Panc1 (cell line): ENCODE measurements around the gene DCUN1D4. TPM values are rescaled to one million over a fixed set of nuclear protein-coding genes. Genes with fewer than 3 reads are reported as not detected.
"Not testable (repeated sequence)": the region's sequence is repeated elsewhere in the genome, so short reads cannot be mapped to it uniquely, and the experiment has no call there.

Experiments
- ATAC-seq: fragments of 200-7000 bp; cut with Tn5 transposase; 2 replicates; pipeline ENCODE4 v1.9.1; 2020; ENCODE audit warnings: mild to moderate bottlenecking, moderate library complexity
- BruUV-seq: library from RNA; stranded (reverse); fragments of 400-500 nt; replicated peaks from 2 replicates; lab custom pipeline; 2021; lab: Mats Ljungman, UMichigan
- CTCF ChIA-PET: fragments of 300-600 bp; sonication (Branson Sonifier 250); formaldehyde crosslinking; loops from one replicate; lab custom pipeline; 2022; ENCODE audit warnings: antibody characterized with exemption; lab: Charles Lee
- POLR2A ChIA-PET: fragments of 300-600 bp; sonication (Branson Sonifier 250); formaldehyde crosslinking; loops from one replicate; lab custom pipeline; 2022; ENCODE audit warnings: antibody characterized with exemption; lab: Charles Lee
- DNase-seq: peaks from one replicate; pipeline ENCODE4 v3.0.0-alpha.2; 2010; ENCODE audit warnings: low read depth, low spot score
- H3K27ac ChIP-seq: 2 replicates; pipeline ENCODE4 v1.5.1; 2011; ENCODE audit warnings: mild to moderate bottlenecking, low read length, inconsistent platforms
- H3K27me3 ChIP-seq: fragments of 200-500 bp; sonication (Bioruptor generic); 2 replicates; pipeline ENCODE4 v1.6.0; 2014; ENCODE audit warnings: low read length, inconsistent platforms; ENCODE audit not compliant: control insufficient read depth, insufficient read depth
- H3K36me3 ChIP-seq: fragments of 200-500 bp; sonication (Bioruptor generic); 2 replicates; pipeline ENCODE4 v1.5.1; 2014; ENCODE audit warnings: inconsistent platforms, mild to moderate bottlenecking, low read length, moderate library complexity; ENCODE audit not compliant: control insufficient read depth, insufficient read depth
- H3K4me1 ChIP-seq: 2 replicates; pipeline ENCODE4 v1.5.1; 2011; ENCODE audit warnings: inconsistent platforms, mild to moderate bottlenecking, low read length, moderate library complexity; ENCODE audit not compliant: control insufficient read depth, insufficient read depth
- H3K4me3 ChIP-seq, 2 experiments: 2 replicates each; pipeline ENCODE4 v1.5.1; 2011 to 2012; ENCODE audit warnings: low read depth in 2 of 2, low read length in 2 of 2, mild to moderate bottlenecking in 2 of 2, inconsistent platforms in 1 of 2, moderate library complexity in 1 of 2
- H3K9me3 ChIP-seq: fragments of 200-500 bp; sonication (Bioruptor generic); 2 replicates; pipeline ENCODE4 v1.5.1; 2014; ENCODE audit warnings: low read depth, mild to moderate bottlenecking, inconsistent platforms, low read length, moderate library complexity; ENCODE audit not compliant: control insufficient read depth, insufficient read depth
- POLR2AphosphoS5 ChIP-seq: IDR thresholded peaks from 2 replicates; pipeline ENCODE4 v1.6.1; 2012; ENCODE audit warnings: mild to moderate bottlenecking, low read depth, low read length, moderate library complexity
- REST ChIP-seq, 2 experiments: IDR thresholded peaks; 2 replicates each; pipeline ENCODE4 v1.6.1; 2011 to 2012; ENCODE audit warnings: low read depth in 2 of 2, control low read depth in 1 of 2, low read length in 1 of 2, mild to moderate bottlenecking in 1 of 2, moderate library complexity in 1 of 2; ENCODE audit not compliant: insufficient read depth in 1 of 2
- SIN3A ChIP-seq: IDR thresholded peaks from 2 replicates; pipeline ENCODE4 v1.6.1; 2012; ENCODE audit warnings: low read depth, mild to moderate bottlenecking, low read length, moderate library complexity, borderline replicate concordance; ENCODE audit not compliant: insufficient read depth
- TCF7L2 ChIP-seq: IDR thresholded peaks from 2 replicates; pipeline ENCODE4 v1.6.1; 2011; ENCODE audit warnings: mild to moderate bottlenecking, low read depth, low read length, inconsistent platforms
- in situ Hi-C: cut with HindIII; loops from 2 replicates; pipeline ENCODE4 v1.10.0; 2016; ENCODE audit warnings: low sequenced_read_pairs, low pct_unique_long_range_greater_than_20kb
- intact Hi-C: fragments of 100-400 bp; cut with micrococcal nuclease; formaldehyde crosslinking; loops from one replicate; pipeline ENCODE4 v1.10.0; 2022; ENCODE audit not compliant: unreplicated experiment
- total RNA-seq: library from RNA; stranded (reverse); gene quantifications from one replicate; pipeline ENCODE4 v1.2.1, GENCODE V29; 2021; ENCODE audit not compliant: unreplicated experiment
- TF ChIP-seq, protein P1 (sequence below): fragments of 450-650 bp; IDR thresholded peaks from 2 replicates; pipeline ENCODE4 v1.5.1; 2017; ENCODE audit warnings: mild to moderate bottlenecking

The DCUN1D4 gene
- total RNA-seq, 1 experiment from 2014 or later = 64.6 TPM

DNA sequence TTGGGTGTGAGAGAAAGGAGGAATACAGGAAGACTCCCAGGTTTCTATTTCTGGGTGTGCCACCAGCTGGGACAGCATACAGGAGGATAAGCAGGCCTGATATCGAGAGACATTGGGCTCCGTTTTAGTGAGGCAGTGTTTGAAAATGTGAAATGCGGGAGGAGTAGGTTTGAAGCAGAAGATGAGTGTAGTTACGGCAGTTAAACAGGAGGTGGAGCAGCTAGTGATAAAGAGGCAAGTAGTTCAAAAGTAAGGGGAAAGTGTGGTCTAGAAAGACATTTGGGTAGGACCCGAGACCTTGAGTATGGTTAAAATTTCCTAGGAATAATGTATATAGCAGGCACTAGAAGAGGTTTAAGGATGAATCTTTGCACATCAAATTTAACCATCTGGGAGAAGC, 42.4 kb downstream of the DCUN1D4 start:
- Histone ChIP-seq H3K27me3 (no peaks in the 10 kb centered on the region), H3K36me3 (no peaks in the 10 kb centered on the region; the same call in 1 of the 2 replicates), H3K27ac (no peak overlapping the region), H3K4me3 (no peak overlapping the region), H3K9me3 (no peaks in the 10 kb centered on the region), H3K4me1 (no peaks in the 10 kb centered on the region)
- ChIA-PET POLR2A (no interaction called here), CTCF (no interaction called here)
- no TSS peak for BruUV-seq
- ATAC-seq (no peak), DNase-seq (no peak)
- TF ChIP-seq REST (IDR thresholded peaks at IDR 0.05; ENCODE audit: insufficient read depth in 1 of 2, low read depth in 2 of 2, low read length in 1 of 2) (no peak), TCF7L2 (no peak), SIN3A (no peak)
- TF ChIP-seq, protein P1, sequence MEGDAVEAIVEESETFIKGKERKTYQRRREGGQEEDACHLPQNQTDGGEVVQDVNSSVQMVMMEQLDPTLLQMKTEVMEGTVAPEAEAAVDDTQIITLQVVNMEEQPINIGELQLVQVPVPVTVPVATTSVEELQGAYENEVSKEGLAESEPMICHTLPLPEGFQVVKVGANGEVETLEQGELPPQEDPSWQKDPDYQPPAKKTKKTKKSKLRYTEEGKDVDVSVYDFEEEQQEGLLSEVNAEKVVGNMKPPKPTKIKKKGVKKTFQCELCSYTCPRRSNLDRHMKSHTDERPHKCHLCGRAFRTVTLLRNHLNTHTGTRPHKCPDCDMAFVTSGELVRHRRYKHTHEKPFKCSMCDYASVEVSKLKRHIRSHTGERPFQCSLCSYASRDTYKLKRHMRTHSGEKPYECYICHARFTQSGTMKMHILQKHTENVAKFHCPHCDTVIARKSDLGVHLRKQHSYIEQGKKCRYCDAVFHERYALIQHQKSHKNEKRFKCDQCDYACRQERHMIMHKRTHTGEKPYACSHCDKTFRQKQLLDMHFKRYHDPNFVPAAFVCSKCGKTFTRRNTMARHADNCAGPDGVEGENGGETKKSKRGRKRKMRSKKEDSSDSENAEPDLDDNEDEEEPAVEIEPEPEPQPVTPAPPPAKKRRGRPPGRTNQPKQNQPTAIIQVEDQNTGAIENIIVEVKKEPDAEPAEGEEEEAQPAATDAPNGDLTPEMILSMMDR = peak; percentile 42
- in situ Hi-C loops = no loop called here
- intact Hi-C loops = no loop called here

- Histone ChIP-seq H3K9me3 (no peaks in the 10 kb centered on the region), H3K27ac (no peak overlapping the region), H3K4me3 (no peak overlapping the region), H3K36me3 (peaks cover 4% of the 10 kb centered on the region), H3K4me1 (no peaks in the 10 kb centered on the region; the same call in 1 of the 2 replicates), H3K27me3 (no peaks in the 10 kb centered on the region)
- intact Hi-C loops (no loop called here), in situ Hi-C loops (no loop called here)
- CTCF ChIA-PET = no interaction called here
- DNase-seq (no peak), ATAC-seq (no peak)
- POLR2A ChIA-PET = no interaction called here
- no peak for TF ChIP-seq SIN3A
- TF ChIP-seq REST (IDR thresholded peaks at IDR 0.05; ENCODE audit: insufficient read depth in 1 of 2, low read depth in 2 of 2, low read length in 1 of 2) = no peak
- TF ChIP-seq, protein P1 = no peak
- no peak for TF ChIP-seq POLR2AphosphoS5
- TF ChIP-seq TCF7L2 = no peak
- BruUV-seq = no TSS peak
Measured at GRCh38 chr4:51890760-51891159, 47.8 kb downstream of the DCUN1D4 start.

- H3K4me3 ChIP-seq, intact Hi-C loops, H3K36me3 ChIP-seq, BruUV-seq, POLR2A ChIA-PET, H3K9me3 ChIP-seq, H3K27ac ChIP-seq, in situ Hi-C loops, H3K4me1 ChIP-seq, ATAC-seq, DNase-seq, H3K27me3 ChIP-seq, CTCF ChIA-PET: not testable (repeated sequence)
Measured at GRCh38 chr4:51893402-51893801, 50.4 kb downstream of the DCUN1D4 start.
